OCI-LY7 (cell line): Measurements from ENCODE around the gene CTAG1A. TPM values are rescaled to one million over a fixed set of nuclear protein-coding genes. Genes with fewer than 3 reads are reported as not detected.

Source experiments
- BruUV-seq: library from RNA; stranded (reverse); fragments of 400-500 nt; replicated peaks from 2 replicates; lab custom pipeline; 2021; lab: Mats Ljungman, UMichigan
- CTCF ChIA-PET: fragments of 300-600 bp; sonication (Branson Sonifier 250); formaldehyde crosslinking; loops from one replicate; lab custom pipeline; 2022; ENCODE audit warnings: antibody characterized with exemption; ENCODE audit not compliant: unreplicated experiment; lab: Charles Lee
- POLR2A ChIA-PET: fragments of 300-600 bp; sonication (Branson Sonifier 250); formaldehyde crosslinking; loops from one replicate; lab custom pipeline; 2022; ENCODE audit warnings: antibody characterized with exemption; lab: Charles Lee
- DNase-seq: peaks from one replicate; pipeline ENCODE4 v3.0.0-alpha.2; 2015; ENCODE audit warnings: low spot score
- H2AFZ ChIP-seq: fragments of 200-600 bp; sonication (generic), shearing (Covaris generic); 2 replicates; pipeline ENCODE4 v1.6.1; 2014; ENCODE audit warnings: mild to moderate bottlenecking, antibody characterized with exemption, low read length, moderate library complexity
- H3K27ac ChIP-seq: fragments of 200-600 bp; sonication (generic); 2 replicates; pipeline ENCODE4 v1.5.1; 2014; ENCODE audit warnings: mixed run types, low read depth, mild to moderate bottlenecking, moderate library complexity, low read length, inconsistent platforms; ENCODE audit not compliant: poor library complexity, severe bottlenecking
- H3K36me3 ChIP-seq: fragments of 200-600 bp; sonication (generic); 2 replicates; pipeline ENCODE4 v1.6.1; 2014; ENCODE audit warnings: mild to moderate bottlenecking, antibody characterized with exemption, low read length, moderate library complexity, mixed read lengths; ENCODE audit not compliant: insufficient read depth
- H3K4me1 ChIP-seq: fragments of 200-600 bp; sonication (generic); 2 replicates; pipeline ENCODE4 v1.5.1; 2014; ENCODE audit warnings: mild to moderate bottlenecking, low read length; ENCODE audit not compliant: insufficient read depth, poor library complexity, severe bottlenecking
- H3K4me2 ChIP-seq: fragments of 200-600 bp; sonication (generic); 2 replicates; pipeline ENCODE4 v1.6.1; 2014; ENCODE audit warnings: mild to moderate bottlenecking, low read length
- H3K4me3 ChIP-seq: fragments of 200-600 bp; sonication (generic); 2 replicates; pipeline ENCODE4 v1.5.1; 2014; ENCODE audit warnings: mild to moderate bottlenecking, low read depth, low read length; ENCODE audit not compliant: poor library complexity, severe bottlenecking
- H3K79me2 ChIP-seq: fragments of 200-600 bp; sonication (generic); 2 replicates; pipeline ENCODE4 v1.6.1; 2016; ENCODE audit warnings: low read depth, mild to moderate bottlenecking, low read length, moderate library complexity, mixed read lengths; ENCODE audit not compliant: insufficient read depth
- H3K9me2 ChIP-seq: fragments of 200-600 bp; sonication (generic); 2 replicates; pipeline ENCODE4 v1.6.1; 2016; ENCODE audit warnings: mild to moderate bottlenecking, low read length, mixed read lengths; ENCODE audit not compliant: insufficient read depth
- H3K9me3 ChIP-seq: fragments of 200-600 bp; sonication (generic); 2 replicates; pipeline ENCODE4 v1.6.1; 2014; ENCODE audit warnings: mild to moderate bottlenecking, mixed run types, low read length, mixed read lengths
- H4K20me1 ChIP-seq: fragments of 200-600 bp; sonication (generic); 2 replicates; pipeline ENCODE4 v1.6.1; 2014; ENCODE audit warnings: mild to moderate bottlenecking, antibody characterized with exemption, low read length, moderate library complexity, mixed read lengths; ENCODE audit not compliant: insufficient read depth
- CTCF ChIP-seq: fragments of 200-600 bp; sonication (generic); conservative IDR thresholded peaks from 2 replicates; pipeline ENCODE4 v1.5.1; 2014; ENCODE audit warnings: mild to moderate bottlenecking, antibody characterized with exemption, low read length, moderate library complexity, mixed read lengths
- EZH2phosphoT487 ChIP-seq: fragments of 200-600 bp; sonication (generic); IDR thresholded peaks from 2 replicates; pipeline ENCODE4 v1.6.1; 2018; ENCODE audit warnings: low read depth, borderline replicate concordance, mild to moderate bottlenecking, mixed run types, antibody characterized with exemption, low read length, moderate library complexity, mixed read lengths
- intact Hi-C: fragments of 100-400 bp; cut with micrococcal nuclease; formaldehyde crosslinking; loops from one replicate; pipeline ENCODE4 v1.10.0; 2022; ENCODE audit not compliant: unreplicated experiment
- total RNA-seq, 2 experiments: library from RNA; depleted of rRNA in 1 of 2; stranded (reverse); fragments of >200 nt in 1 of 2; shearing (Covaris generic) in 1 of 2; gene quantifications; 2 replicates each; pipeline ENCODE4 v1.2.3, GENCODE V29; 2014 to 2022

The CTAG1A gene
- total RNA-seq, 2 experiments from 2014 or later = not detected

- no peak for DNase-seq
- Histone ChIP-seq H3K4me3 (no peak overlapping the region), H3K9me2 (no peaks in the 10 kb centered on the region), H3K36me3 (no peaks in the 10 kb centered on the region), H3K4me1 (no peaks in the 10 kb centered on the region), H3K4me2 (no peak overlapping the region), H2AFZ (no peak overlapping the region), H3K27ac (no peak overlapping the region), H4K20me1 (no peaks in the 10 kb centered on the region), H3K79me2 (no peaks in the 10 kb centered on the region), H3K9me3 (no peaks in the 10 kb centered on the region)
- POLR2A ChIA-PET = interaction anchor here (0.6 kb wide), 1 partner anchor 112 kb away, joined by 4 read pairs; no protein-coding TSS in a partner anchor
- CTCF ChIA-PET = no interaction called here
- BruUV-seq = no TSS peak
- intact Hi-C loops = no loop called here
- no peak for TF ChIP-seq EZH2phosphoT487
- no peak for TF ChIP-seq CTCF
Observed at GRCh38 chrX:154595559-154596249, 10.8 kb downstream of the CTAG1A start.

- POLR2A ChIA-PET = interaction anchor here (0.6 kb wide), 1 partner anchor 111 kb away, joined by 4 read pairs; no protein-coding TSS in a partner anchor
Observed at GRCh38 chrX:154596290-154596929, 11.5 kb downstream of the CTAG1A start.

More at GRCh38 chrX:154596290-154596929, 11.5 kb downstream of the CTAG1A start:
- no peak for DNase-seq
- no peak overlapping the region for H2AFZ ChIP-seq
- H3K4me1 ChIP-seq = no peaks in the 10 kb centered on the region
- no peak for TF ChIP-seq CTCF
- no peak for TF ChIP-seq EZH2phosphoT487
- H4K20me1 ChIP-seq = no peaks in the 10 kb centered on the region
- no TSS peak for BruUV-seq
- H3K27ac ChIP-seq = no peak overlapping the region
- no peak overlapping the region for H3K4me3 ChIP-seq
- no peak overlapping the region for H3K4me2 ChIP-seq
- CTCF ChIA-PET = no interaction called here
- no peaks in the 10 kb centered on the region for H3K9me3 ChIP-seq
- H3K79me2 ChIP-seq = no peaks in the 10 kb centered on the region
- intact Hi-C loops = no loop called here
- H3K9me2 ChIP-seq = no peaks in the 10 kb centered on the region
- H3K36me3 ChIP-seq = no peaks in the 10 kb centered on the region
